ENCODE results near the gene PLA2G2F. TPM values are rescaled to one million over a fixed set of nuclear protein-coding genes. Genes with fewer than 3 reads are reported as not detected.
"Not testable (repeated sequence)": the region's sequence is repeated elsewhere in the genome, so short reads cannot be mapped to it uniquely, and the experiment has no call there.

PLA2G2F gene
- total and polyA plus RNA-seq, 3 donors from 2014 or later, result not detected

DNA sequence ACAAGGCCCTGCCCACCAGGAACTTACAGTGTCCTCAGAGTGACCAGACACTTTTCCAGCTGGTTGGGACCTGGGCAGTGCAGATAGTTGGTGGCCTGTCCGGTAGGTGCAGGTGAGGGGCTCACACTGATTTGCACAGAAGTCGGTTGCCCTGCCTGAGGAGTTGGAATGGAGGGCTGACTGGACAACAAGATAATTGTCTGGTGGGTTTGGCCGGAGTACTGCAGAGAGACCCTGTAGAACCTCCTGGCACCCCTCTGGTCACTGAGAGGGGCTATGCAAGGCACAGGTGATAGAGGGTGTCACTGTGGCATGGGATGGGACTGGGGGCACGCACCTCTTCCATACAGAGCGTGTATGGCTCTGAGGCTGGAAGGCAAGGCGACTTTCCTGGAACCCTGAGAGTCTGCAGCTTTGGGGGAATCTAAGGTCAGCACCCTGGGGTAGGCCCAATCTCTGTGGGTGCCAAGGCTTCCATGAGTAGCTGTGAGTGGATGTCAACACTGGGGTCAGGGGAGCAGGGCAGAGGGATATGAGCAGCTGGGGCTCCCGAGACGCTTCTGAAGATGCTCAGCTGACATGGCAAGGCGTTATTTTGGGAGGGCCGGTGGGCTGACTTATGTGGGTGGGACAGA is 12.2 kb upstream of the PLA2G2F start:
- intact Hi-C loops (cut with DNase I; ENCODE audit: low total_unique reads), result no loop called here
- Histone ChIP-seq H3K9me3 (no peaks in the 10 kb centered on the region), H3K36me3 (ENCODE audit: low read depth, missing control alignments) (no peaks in the 10 kb centered on the region), H3K4me3 (no peak overlapping the region), H3K27me3 (no peaks in the 10 kb centered on the region), H3K4me1 (no peaks in the 10 kb centered on the region), H3K27ac (no peak overlapping the region)
- 94 to 100% methylated on average over 5 to 10 of the region's 10 CpGs for WGBS, 2 donors
- TF ChIP-seq POLR2A (IDR thresholded peaks at IDR 0.05), result no peak
- TF ChIP-seq, protein P1, sequence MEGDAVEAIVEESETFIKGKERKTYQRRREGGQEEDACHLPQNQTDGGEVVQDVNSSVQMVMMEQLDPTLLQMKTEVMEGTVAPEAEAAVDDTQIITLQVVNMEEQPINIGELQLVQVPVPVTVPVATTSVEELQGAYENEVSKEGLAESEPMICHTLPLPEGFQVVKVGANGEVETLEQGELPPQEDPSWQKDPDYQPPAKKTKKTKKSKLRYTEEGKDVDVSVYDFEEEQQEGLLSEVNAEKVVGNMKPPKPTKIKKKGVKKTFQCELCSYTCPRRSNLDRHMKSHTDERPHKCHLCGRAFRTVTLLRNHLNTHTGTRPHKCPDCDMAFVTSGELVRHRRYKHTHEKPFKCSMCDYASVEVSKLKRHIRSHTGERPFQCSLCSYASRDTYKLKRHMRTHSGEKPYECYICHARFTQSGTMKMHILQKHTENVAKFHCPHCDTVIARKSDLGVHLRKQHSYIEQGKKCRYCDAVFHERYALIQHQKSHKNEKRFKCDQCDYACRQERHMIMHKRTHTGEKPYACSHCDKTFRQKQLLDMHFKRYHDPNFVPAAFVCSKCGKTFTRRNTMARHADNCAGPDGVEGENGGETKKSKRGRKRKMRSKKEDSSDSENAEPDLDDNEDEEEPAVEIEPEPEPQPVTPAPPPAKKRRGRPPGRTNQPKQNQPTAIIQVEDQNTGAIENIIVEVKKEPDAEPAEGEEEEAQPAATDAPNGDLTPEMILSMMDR (IDR thresholded peaks at IDR 0.05), result no peak
- no peak for DNase-seq

DNA sequence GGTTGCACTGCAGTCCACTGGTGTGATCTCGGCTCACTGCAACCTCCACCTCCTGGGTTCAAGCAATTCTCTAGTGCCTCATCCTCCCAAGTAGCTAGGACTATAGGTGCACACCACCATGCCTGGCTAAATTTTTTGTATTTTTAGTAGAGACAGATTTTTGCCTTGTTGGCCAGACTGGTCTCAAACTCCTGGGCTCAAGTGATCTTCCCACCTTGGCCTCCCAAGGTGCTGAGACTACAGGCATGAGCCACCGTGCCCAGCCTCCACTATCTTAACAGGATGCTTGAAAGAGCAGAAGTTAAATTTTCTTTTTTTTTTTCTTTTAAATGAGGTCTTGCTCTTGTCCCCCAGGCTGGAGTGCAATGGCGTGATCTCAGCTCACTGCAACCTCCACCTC is 8.6 kb upstream of the PLA2G2F start:
- H3K4me1 ChIP-seq; H3K4me3 ChIP-seq; H3K27me3 ChIP-seq; H3K9me3 ChIP-seq; DNase-seq; H3K36me3 ChIP-seq (ENCODE audit: low read depth, missing control alignments); H3K27ac ChIP-seq; intact Hi-C loops (cut with DNase I; ENCODE audit: low total_unique reads): not testable (repeated sequence)
- 95 to 98% methylated on average over 3 of the region's 3 CpGs for WGBS, 2 donors

DNA sequence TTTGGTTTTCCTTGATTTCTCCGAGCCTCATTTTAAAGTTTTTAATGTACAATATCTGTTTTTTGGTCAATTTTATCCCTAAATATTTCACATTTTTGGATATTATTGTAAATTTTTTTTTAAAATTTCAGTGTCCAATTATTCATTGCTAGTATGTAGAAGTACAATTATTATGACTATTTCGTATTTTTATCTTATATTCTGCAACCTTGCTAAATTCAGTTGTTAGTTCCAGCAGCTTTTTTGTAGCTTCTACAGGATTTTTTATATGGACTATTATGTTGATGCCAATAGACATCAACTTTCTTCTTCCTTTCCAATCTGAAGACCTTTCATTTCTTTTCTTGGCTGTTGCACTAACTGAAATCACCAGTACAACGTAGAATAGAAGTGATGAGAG is 4.1 kb upstream of the PLA2G2F start:
- no peaks in the 10 kb centered on the region for H3K4me1 ChIP-seq
- intact Hi-C loops (cut with DNase I; ENCODE audit: low total_unique reads), result no loop called here
- no peak overlapping the region for H3K27ac ChIP-seq
- H3K9me3 ChIP-seq, result no peaks in the 10 kb centered on the region
- no peak for DNase-seq
- H3K27me3 ChIP-seq, result no peaks in the 10 kb centered on the region
- no peak for TF ChIP-seq POLR2A (IDR thresholded peaks at IDR 0.05)
- TF ChIP-seq, protein P1 (IDR thresholded peaks at IDR 0.05), result no peak
- H3K4me3 ChIP-seq, result no peak overlapping the region
- no peaks in the 10 kb centered on the region for H3K36me3 ChIP-seq (ENCODE audit: low read depth, missing control alignments)
- 94 to 95% methylated on average over 3 of the region's 3 CpGs for WGBS, 2 donors

DNA sequence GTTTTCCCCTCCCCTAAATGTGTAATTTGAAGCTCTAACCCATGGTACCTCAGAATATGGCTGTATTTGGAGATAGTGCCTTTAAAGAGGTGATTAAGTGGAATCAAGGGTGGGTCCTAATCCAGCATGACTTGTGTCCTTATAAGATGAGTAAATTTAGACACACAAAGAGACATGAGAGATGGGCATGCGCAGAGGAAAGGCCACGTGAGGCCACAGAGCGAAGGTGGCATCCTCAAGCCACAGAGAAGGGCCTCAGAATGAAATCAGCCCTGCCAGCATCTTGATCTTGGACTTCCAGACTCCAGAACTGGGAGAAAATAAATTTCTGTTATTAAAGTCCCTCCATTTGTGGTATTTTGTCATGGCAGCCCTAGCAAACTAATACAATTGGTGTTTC is 2.9 kb upstream of the PLA2G2F start:
- Histone ChIP-seq H3K4me1 (no peaks in the 10 kb centered on the region), H3K27ac (no peak overlapping the region), H3K9me3 (no peaks in the 10 kb centered on the region), H3K36me3 (ENCODE audit: low read depth, missing control alignments) (no peaks in the 10 kb centered on the region), H3K4me3 (no peak overlapping the region), H3K27me3 (no peaks in the 10 kb centered on the region)
- no peak for DNase-seq
- intact Hi-C loops (cut with DNase I; ENCODE audit: low total_unique reads), result no loop called here
- WGBS, 2 donors, result 96% methylated on average over 3 of the region's 3 CpGs
- TF ChIP-seq, protein P1 (IDR thresholded peaks at IDR 0.05), result no peak
- TF ChIP-seq POLR2A (IDR thresholded peaks at IDR 0.05), result no peak

DNA sequence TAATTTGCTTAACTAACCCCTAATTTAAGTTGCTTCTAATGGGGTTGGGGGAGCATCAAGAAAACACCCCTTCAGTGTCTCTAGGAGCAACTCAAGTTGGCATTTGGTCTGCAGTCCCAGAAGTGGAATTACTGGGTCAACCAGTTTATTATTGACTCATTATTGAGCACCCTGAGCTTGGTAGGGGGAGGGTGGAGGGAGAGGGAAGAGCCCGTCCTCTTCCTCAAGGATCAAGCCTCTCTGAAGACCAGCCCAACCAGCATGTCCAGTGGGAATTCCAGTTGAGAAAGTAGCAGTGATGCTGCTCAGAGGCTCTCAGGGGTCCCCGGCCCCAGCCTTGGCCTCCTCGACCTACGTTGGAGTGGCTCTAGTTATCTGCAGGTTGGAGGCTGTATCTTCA is 2.1 kb upstream of the PLA2G2F start:
- Histone ChIP-seq H3K9me3 (no peaks in the 10 kb centered on the region), H3K36me3 (ENCODE audit: low read depth, missing control alignments) (no peaks in the 10 kb centered on the region), H3K27me3 (no peaks in the 10 kb centered on the region), H3K4me1 (no peaks in the 10 kb centered on the region), H3K4me3 (no peak overlapping the region), H3K27ac (no peak overlapping the region)
- DNase-seq, result no peak
- WGBS, 2 donors, result 84 to 92% methylated on average over 4 of the region's 4 CpGs
- intact Hi-C loops (cut with DNase I; ENCODE audit: low total_unique reads), result no loop called here
- no peak for TF ChIP-seq POLR2A (IDR thresholded peaks at IDR 0.05)
- TF ChIP-seq, protein P1 (IDR thresholded peaks at IDR 0.05), result no peak

Data from testis (tissue), 3 donors.